HG03457 (cell line): ENCODE measurements around the gene KDM1A.

Source experiments
- ATAC-seq: cut with Tn5 transposase; IDR thresholded peaks from one replicate; pipeline ENCODE4 v1.9.1; 2021; ENCODE audit warnings: moderate number of reproducible peaks; ENCODE audit not compliant: unreplicated experiment

The KDM1A gene

DNA sequence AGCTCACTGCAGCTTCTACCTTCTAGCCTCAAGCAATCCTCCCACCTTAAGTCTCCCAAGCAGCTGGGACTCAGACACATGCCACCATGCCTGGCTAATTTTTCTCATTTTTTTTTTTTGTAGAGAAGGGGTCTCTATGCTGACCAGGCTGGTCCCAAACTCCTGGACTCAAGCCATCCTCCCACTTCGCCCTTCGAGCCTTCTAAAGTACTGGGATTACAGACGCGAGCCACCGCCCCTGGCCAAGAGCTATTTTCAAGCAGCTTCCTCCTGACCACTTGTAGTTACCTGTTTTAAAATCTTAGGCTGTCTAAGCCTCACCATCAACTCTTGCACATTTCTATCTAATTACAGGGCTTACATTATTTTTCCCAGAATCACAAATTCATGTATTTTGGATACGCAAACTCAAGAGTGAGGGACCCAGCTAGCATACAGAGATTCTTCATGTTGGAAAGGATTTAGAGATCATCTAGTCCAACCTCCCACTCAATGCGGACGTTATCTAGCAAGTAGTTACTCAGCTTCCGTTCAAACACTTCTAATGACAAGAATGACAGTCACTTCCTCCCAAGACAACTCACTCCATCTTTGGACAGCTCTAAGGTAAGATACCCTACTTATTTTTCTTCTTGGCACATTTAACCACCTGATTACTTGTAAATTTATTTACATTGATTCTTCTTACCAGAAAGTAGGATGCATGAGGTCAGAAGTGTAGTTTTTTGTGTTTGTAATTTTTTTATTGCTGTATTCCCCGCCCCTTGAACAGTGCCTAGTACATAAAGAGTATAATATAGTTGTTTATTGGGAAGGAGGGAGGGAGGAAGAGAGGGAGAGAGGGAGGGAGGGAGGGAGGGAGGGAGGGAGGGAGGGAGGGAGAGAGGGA is 84.0 kb downstream of the KDM1A start:
- ATAC-seq: no peak

GRCh38 chr1:23108918-23109533 is 89.8 kb downstream of the KDM1A start:
- ATAC-seq: no peak

GRCh38 chr1:23110391-23110790 is 91.1 kb downstream of the KDM1A start:
- ATAC-seq: no peak

DNA sequence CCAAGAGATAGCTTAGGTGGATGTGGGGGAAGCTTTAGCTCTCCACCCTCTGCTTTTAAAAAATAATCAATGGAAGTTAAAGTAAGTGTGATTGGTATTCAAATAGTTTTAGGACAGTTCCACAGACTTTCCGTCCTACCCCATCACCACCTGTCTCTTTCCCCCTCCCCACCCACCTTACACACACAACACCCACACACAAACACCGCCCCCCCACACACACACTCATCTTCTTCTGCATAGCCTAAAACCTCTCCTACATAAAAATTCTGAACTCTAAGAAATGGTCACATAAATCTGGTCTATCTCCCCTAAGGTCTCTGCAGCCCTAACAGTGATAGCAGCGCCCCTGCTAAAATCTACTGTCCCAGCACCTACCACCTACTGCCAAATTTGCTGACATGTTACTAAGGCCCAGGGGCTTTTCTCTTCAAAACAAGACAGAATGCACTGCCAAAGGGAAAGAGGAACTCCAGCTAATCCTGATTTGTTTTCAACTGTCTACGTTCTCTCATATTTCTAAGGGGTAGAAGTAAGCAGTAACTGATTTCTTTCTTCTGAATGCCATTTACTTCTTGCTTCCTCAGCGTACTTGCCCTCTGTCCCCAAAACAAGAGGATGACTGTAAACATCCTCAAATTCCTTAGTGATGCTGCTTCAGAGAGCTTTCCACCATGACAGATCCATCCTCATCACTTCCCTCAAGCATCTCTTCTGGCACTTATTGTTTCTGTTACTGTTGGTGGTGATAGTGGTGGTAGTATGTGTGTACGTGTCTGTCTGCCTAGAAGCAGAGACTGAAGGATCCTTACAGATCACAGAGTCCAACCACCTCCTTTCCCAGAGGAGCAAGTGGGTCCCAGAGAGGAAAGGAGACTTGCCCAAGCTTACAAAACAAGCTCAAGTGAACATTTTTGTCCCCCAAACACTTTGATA is 92.6 kb downstream of the KDM1A start:
- no peak for ATAC-seq

GRCh38 chr1:23114424-23115079 is 95.3 kb downstream of the KDM1A start:
- no peak for ATAC-seq

DNA sequence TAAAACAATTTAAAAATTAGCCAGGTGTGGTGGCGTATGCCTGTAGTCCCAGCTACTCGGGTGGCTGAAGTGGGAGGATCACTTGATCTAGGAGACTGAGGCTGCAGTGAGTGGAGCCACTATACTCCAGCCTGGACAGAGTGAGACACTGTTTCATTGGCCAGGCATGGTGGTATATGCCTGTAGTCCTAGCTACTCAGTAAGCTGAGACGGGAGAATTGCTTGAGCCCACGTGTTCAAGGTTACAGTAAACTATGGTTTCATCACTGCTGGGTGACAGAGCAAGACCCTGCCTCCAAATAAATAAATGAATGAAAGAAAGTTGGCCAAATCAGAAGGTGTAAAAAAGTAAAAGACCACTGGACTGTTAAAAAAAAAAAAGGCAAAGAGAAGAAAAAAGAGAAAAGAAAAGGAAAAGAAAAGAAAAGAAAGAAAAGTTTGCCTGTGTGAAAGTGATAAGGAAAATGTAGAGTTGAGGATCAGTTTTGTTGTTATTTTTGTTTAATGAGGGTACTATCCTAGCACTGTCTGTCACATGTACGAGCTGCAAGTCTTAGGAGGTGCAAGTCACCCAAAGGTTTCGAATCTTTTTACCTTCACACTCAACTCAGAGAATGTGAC is 97.1 kb downstream of the KDM1A start:
- no peak for ATAC-seq

- no peak for ATAC-seq
Observed at GRCh38 chr1:23116921-23117699, 97.8 kb downstream of the KDM1A start.

- ATAC-seq: no peak
Observed at GRCh38 chr1:23118407-23118806, 99.1 kb downstream of the KDM1A start.

GRCh38 chr1:23118957-23119792 is 99.9 kb downstream of the KDM1A start:
- no peak for ATAC-seq

- ATAC-seq: no peak
Observed at GRCh38 chr1:23120383-23120782, 101.1 kb downstream of the KDM1A start.

DNA sequence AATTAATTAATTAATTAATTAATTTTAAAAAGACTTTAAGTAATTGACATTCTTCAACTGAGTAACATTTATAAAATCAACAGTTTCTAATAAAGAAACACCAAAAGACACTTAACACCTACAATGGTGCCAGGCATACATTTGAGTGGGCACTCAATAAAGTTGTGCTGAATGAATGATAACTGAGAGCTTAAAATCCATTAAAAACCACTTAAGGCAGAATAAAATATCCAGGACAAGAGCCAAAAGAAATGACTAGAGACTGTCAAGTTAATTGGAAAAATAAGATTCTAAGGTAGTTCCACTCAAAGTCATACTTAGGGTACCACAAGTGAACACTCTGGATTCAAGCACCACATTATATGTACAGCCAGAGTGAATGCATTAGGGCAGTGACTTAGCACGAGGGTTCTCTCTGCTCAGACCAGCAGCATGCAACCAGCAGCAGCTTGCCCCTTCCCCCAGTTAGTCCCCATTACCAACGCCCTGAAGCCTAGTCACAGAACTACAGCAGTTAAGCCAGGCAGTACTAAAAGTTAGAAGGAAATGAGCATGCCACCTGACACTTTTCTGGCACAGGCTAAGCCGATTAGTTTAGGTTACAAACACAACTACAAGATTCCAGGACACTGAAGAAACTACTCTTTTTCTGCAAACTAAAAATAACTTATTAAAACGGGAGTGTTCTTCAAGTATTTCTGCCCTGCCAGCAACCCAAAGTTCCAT is 102.9 kb downstream of the KDM1A start:
- no peak for ATAC-seq

DNA sequence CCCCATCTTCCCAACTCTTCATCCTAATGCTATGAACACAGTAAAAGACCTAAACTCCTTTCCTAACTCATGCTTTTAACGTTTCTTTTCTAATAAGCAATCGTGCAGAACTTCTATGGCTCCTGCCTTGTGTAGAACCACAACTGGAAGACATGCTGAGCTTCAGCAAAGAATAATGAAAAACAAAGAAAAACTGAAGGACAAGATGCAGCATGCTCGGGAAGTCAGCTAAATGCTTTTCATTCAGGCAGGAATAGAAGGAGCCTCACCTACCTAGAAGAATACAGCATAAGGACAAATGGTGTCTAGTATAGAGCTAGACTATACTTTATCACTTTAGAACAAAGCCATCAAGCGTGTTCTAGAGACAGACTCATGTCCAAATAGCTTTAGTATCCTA is 103.5 kb downstream of the KDM1A start:
- no peak for ATAC-seq

GRCh38 chr1:23123528-23123927 is 104.3 kb downstream of the KDM1A start:
- no peak for ATAC-seq

DNA sequence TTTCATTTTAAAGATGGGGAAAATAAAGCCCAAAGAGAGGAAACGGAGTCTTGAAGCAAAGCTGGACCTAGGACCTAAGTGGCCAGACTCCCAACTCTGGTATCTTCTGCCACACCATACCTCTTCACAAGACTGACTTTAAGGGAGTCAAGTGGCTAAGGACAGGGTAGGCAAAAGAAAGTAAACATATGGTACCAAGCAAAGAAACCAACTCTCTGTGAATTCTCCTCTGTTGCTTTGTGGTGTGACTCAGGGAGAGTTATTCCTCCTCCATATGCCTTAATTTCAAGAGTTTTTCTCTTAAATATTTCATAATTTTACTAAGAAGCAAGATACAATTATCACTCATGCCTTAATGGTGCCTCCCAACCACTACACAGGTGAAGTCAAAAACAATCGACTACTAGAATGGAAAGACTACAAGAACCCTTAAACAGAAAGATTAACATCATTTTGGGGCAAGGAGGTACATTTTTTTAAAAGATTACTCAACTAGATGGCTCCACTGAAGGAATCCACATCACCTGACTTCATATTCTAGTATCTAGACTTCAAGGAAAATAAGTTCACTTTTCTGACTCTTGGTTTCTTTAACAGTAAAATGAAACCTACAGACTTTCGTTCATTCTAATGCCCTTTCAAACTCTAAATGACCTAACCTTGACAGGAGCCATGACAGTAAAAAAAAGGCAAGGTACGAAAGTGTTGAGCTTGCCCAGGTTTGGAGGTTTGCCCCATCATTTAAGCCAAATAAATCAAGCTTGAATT is 105.2 kb downstream of the KDM1A start:
- ATAC-seq: no peak

DNA sequence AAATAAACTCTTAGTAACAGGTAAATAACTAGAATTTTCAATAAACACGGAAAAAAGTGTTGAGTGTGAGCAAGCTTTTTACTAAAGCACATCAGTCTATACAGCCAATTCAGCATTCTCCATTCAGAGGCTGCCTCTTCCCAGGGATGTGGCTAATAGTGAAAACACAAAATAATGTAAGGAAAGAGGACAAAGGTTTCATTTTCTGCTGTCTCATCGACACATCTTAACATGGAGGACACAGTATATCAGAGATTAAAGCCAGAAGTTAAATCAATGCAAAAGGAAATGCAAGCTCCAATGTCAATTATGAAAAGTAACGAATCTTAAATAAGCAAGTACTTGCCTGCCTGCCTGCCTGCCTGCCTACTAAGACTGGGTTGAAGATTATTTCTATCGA is 106.2 kb downstream of the KDM1A start:
- no peak for ATAC-seq

DNA sequence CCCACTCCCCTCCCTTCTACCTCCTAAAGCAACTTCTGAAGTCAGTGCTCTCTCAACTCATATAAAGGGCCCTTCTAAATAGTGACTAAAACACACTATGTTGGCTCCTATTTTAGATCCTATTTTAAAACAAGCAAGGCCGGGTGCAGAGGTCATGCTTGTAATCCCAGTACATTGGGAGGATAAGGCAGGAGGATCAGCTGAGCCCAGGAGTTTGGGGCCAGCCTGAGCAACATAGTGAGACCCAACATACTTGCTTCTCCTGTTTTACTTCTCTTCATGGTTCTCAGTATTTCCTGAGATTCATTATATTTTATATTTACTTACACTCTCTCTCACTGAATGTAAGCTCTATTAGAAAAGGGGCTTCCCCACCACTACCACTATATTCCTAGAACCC is 106.9 kb downstream of the KDM1A start:
- no peak for ATAC-seq

GRCh38 chr1:23126801-23127200 is 107.5 kb downstream of the KDM1A start:
- no peak for ATAC-seq
